H1 (cell line): ENCODE measurements around the gene CNIH4. TPM values are rescaled to one million over a fixed set of nuclear protein-coding genes. Genes with fewer than 3 reads are reported as not detected.

Source experiments
- CTCF ChIA-PET: fragments of 300-600 bp; sonication (Branson Sonifier 250); formaldehyde crosslinking; loops from one replicate; lab custom pipeline; 2021; ENCODE audit not compliant: partially characterized antibody; lab: Charles Lee
- POLR2A ChIA-PET: fragments of 300-600 bp; sonication (Branson Sonifier 250); formaldehyde crosslinking; loops from one replicate; lab custom pipeline; 2021; ENCODE audit warnings: inconsistent platforms; ENCODE audit not compliant: partially characterized antibody; lab: Charles Lee
- DNase-seq, 2 experiments: peaks; one replicate each; pipeline versions ENCODE4 v3.0.0 to v3.0.0-alpha.2; 2010 to 2022; ENCODE audit warnings: low spot score in 2 of 2, low read depth in 1 of 2, mixed read lengths in 1 of 2
- FAIRE-seq: peaks from 2 replicates; lab custom pipeline; 2011; peaks lifted over from hg19 to GRCh38; lab: Jason Lieb, UNC
- H2AFZ ChIP-seq: 2 replicates; pipeline ENCODE4 v1.8.1; 2012; ENCODE audit warnings: low read length, inconsistent platforms
- H2AK5ac ChIP-seq: 2 replicates; pipeline ENCODE4 v1.6.1; 2013; ENCODE audit warnings: low read depth, low read length
- H2BK120ac ChIP-seq: replicated peaks from 2 replicates; pipeline ENCODE3; 2013; ENCODE audit warnings: low read depth, low read length, inconsistent platforms
- H2BK12ac ChIP-seq: 2 replicates; pipeline ENCODE4 v1.6.1; 2013; ENCODE audit warnings: low read depth, low read length
- H2BK15ac ChIP-seq: 2 replicates; pipeline ENCODE4 v1.6.1; 2013; ENCODE audit warnings: low read length
- H2BK20ac ChIP-seq: 2 replicates; pipeline ENCODE4 v1.6.1; 2013; ENCODE audit warnings: low read length
- H2BK5ac ChIP-seq: 2 replicates; pipeline ENCODE4 v1.6.1; 2013; ENCODE audit warnings: low read depth, low read length
- H3K14ac ChIP-seq: 2 replicates; pipeline ENCODE4 v1.6.1; 2013; ENCODE audit warnings: inconsistent platforms; ENCODE audit not compliant: insufficient read length
- H3K18ac ChIP-seq: 2 replicates; pipeline ENCODE4 v1.6.1; 2013; ENCODE audit warnings: low read length; ENCODE audit errors: extremely low read depth
- H3K23ac ChIP-seq: 2 replicates; pipeline ENCODE4 v1.6.1; 2013; ENCODE audit warnings: inconsistent platforms; ENCODE audit not compliant: insufficient read length
- H3K23me2 ChIP-seq: 2 replicates; pipeline ENCODE4 v1.6.1; 2013; ENCODE audit warnings: low read depth, low read length
- H3K27ac ChIP-seq: 2 replicates; pipeline ENCODE4 v1.6.1; 2011; ENCODE audit warnings: low read depth, low read length, inconsistent platforms
- H3K27me3 ChIP-seq, 4 experiments: replicated peaks in 1 of 4; 1 replicate in 1 of 4; 2 replicates in 3 of 4; pipeline versions ENCODE4 v1.6.1 to v1.8.1; 2011 to 2013; ENCODE audit warnings: low read length in 3 of 4, mild to moderate bottlenecking in 3 of 4, inconsistent platforms in 2 of 4, mixed read lengths in 2 of 4, moderate library complexity in 1 of 4; ENCODE audit not compliant: control insufficient read depth in 3 of 4, insufficient read depth in 3 of 4; ENCODE audit errors: extremely low read depth in 1 of 4
- H3K36me3 ChIP-seq, 4 experiments: 2 replicates each; pipeline versions ENCODE4 v1.6.1 to v1.8.1; 2011 to 2013; ENCODE audit warnings: mild to moderate bottlenecking in 4 of 4, low read length in 3 of 4, moderate library complexity in 2 of 4, control low read depth in 1 of 4, inconsistent platforms in 1 of 4; ENCODE audit not compliant: insufficient read depth in 4 of 4, control insufficient read depth in 2 of 4
- H3K4ac ChIP-seq: replicated peaks from 2 replicates; pipeline ENCODE3; 2013; ENCODE audit warnings: low read length, low read depth, mixed read lengths, inconsistent platforms; ENCODE audit not compliant: insufficient read length
- H3K4me1 ChIP-seq, 4 experiments: replicated peaks in 1 of 4; 1 replicate in 1 of 4; 2 replicates in 3 of 4; pipeline versions ENCODE4 v1.6.1 to v1.8.1; 2011 to 2013; ENCODE audit warnings: low read length in 3 of 4, inconsistent platforms in 2 of 4, mixed read lengths in 1 of 4; ENCODE audit not compliant: insufficient read depth in 4 of 4, control insufficient read depth in 3 of 4
- H3K4me2 ChIP-seq, 2 experiments: 2 replicates each; pipeline versions ENCODE4 v1.6.1 to v1.8.1; 2011 to 2013; ENCODE audit warnings: low read depth in 2 of 2, low read length in 2 of 2, control low read depth in 1 of 2, inconsistent platforms in 1 of 2, mild to moderate bottlenecking in 1 of 2; ENCODE audit not compliant: insufficient read depth in 1 of 2
- H3K4me3 ChIP-seq, 4 experiments: fragments of 200-600, 300-600 bp in 1 of 4; sonication (generic), shearing (Covaris generic), sonication (Bioruptor Twin) in 1 of 4; 2 replicates each; pipeline versions ENCODE4 v1.5.1 to v1.8.1; 2011 to 2016; ENCODE audit warnings: low read length in 4 of 4, low read depth in 3 of 4, control low read depth in 2 of 4, inconsistent platforms in 2 of 4, mild to moderate bottlenecking in 2 of 4, mixed read lengths in 1 of 4, moderate library complexity in 1 of 4; ENCODE audit not compliant: insufficient read depth in 2 of 4; ENCODE audit errors: extremely low read depth in 1 of 4
- H3K56ac ChIP-seq: replicated peaks from 2 replicates; pipeline ENCODE3; 2013; ENCODE audit warnings: low read depth, mild to moderate bottlenecking, mixed read lengths, low read length, inconsistent platforms; ENCODE audit not compliant: insufficient read length
- H3K79me1 ChIP-seq: 2 replicates; pipeline ENCODE4 v1.6.1; 2013; ENCODE audit warnings: low read depth, low read length, control low read depth
- H3K79me2 ChIP-seq, 2 experiments: 2 replicates each; pipeline versions ENCODE4 v1.6.1 to v1.8.1; 2012 to 2013; ENCODE audit warnings: low read length in 2 of 2, mild to moderate bottlenecking in 2 of 2, inconsistent platforms in 1 of 2; ENCODE audit not compliant: insufficient read depth in 2 of 2, control insufficient read depth in 1 of 2
- H3K9ac ChIP-seq, 4 experiments: replicated peaks in 1 of 4; 1 replicate in 1 of 4; 2 replicates in 3 of 4; pipeline versions ENCODE4 v1.6.1 to v1.8.1; 2011 to 2013; ENCODE audit warnings: low read depth in 3 of 4, low read length in 3 of 4, control low read depth in 2 of 4, mild to moderate bottlenecking in 2 of 4, moderate library complexity in 2 of 4, inconsistent platforms in 1 of 4; ENCODE audit errors: extremely low read depth in 1 of 4
- H3K9me3 ChIP-seq, 2 experiments: 2 replicates each; pipeline versions ENCODE4 v1.6.1 to v1.8.1; 2012 to 2013; ENCODE audit warnings: mild to moderate bottlenecking in 2 of 2, moderate library complexity in 2 of 2, control low read depth in 1 of 2, inconsistent platforms in 1 of 2, low read depth in 1 of 2, low read length in 1 of 2, mixed read lengths in 1 of 2; ENCODE audit not compliant: insufficient read depth in 2 of 2
- H4K20me1 ChIP-seq, 2 experiments: replicated peaks in 1 of 2; 2 replicates each; pipeline versions ENCODE3 to v1.8.1; 2011 to 2013; ENCODE audit warnings: inconsistent platforms in 2 of 2, low read length in 2 of 2, mild to moderate bottlenecking in 1 of 2; ENCODE audit not compliant: insufficient read depth in 2 of 2, control insufficient read depth in 1 of 2
- H4K5ac ChIP-seq: 2 replicates; pipeline ENCODE4 v1.6.1; 2013; ENCODE audit warnings: low read length, low read depth, mixed read lengths, inconsistent platforms; ENCODE audit not compliant: insufficient read length
- H4K8ac ChIP-seq: 2 replicates; pipeline ENCODE4 v1.8.0; 2013; ENCODE audit warnings: mild to moderate bottlenecking, moderate library complexity, low read length, inconsistent platforms; ENCODE audit not compliant: insufficient read depth; ENCODE audit errors: extremely low read depth
- H4K91ac ChIP-seq: replicated peaks from 2 replicates; pipeline ENCODE3; 2013; ENCODE audit warnings: low read length, mixed read lengths, inconsistent platforms; ENCODE audit not compliant: insufficient read length
- BCL11A ChIP-seq, 2 experiments: IDR thresholded peaks; one replicate each; pipeline ENCODE4 v1.6.1; 2011; ENCODE audit warnings: low read depth in 2 of 2, low read length in 2 of 2, mild to moderate bottlenecking in 2 of 2
- CHD2 ChIP-seq: IDR thresholded peaks from 2 replicates; pipeline ENCODE4 v1.6.1; 2012; ENCODE audit warnings: low read length, improper control_type of control experiment
- JUND ChIP-seq: IDR thresholded peaks from 2 replicates; pipeline ENCODE4 v1.6.1; 2011; ENCODE audit warnings: mild to moderate bottlenecking, improper control_type of control experiment, low read length
- SAP30 ChIP-seq: fragments of 300-600 bp; sonication (generic); IDR thresholded peaks from 2 replicates; pipeline ENCODE4 v1.7.1; 2012; ENCODE audit warnings: low read length, moderate library complexity, mild to moderate bottlenecking, inconsistent platforms; ENCODE audit not compliant: insufficient read depth, insufficient replicate concordance
- SUZ12 ChIP-seq: fragments of 200-600 bp; sonication (generic); IDR thresholded peaks from 2 replicates; pipeline ENCODE4 v1.6.1; 2012; ENCODE audit warnings: mild to moderate bottlenecking, inconsistent platforms, low read length, moderate library complexity, mixed read lengths
- TAF1 ChIP-seq: IDR thresholded peaks from 2 replicates; pipeline ENCODE4 v1.6.1; 2011; ENCODE audit warnings: mild to moderate bottlenecking, low read depth, low read length
- TBP ChIP-seq: IDR thresholded peaks from 2 replicates; pipeline ENCODE4 v1.6.1; 2011; ENCODE audit warnings: low read depth, low read length, improper control_type of control experiment
- WGBS, 2 experiments: shearing (Covaris generic) in 1 of 2; methylation state at CpG; one replicate each; pipeline versions ENCODE4 v1.1.6 to v1.1.7; 2013 to 2015; ENCODE audit warnings: low lambda C conversion rate in 2 of 2, mixed read lengths in 2 of 2, inconsistent platforms in 1 of 2, low coverage in 1 of 2, missing lambda C conversion rate in 1 of 2; ENCODE audit not compliant: insufficient replicate concordance in 2 of 2, insufficient coverage in 1 of 2, insufficient read length in 1 of 2; ENCODE audit errors: extremely low coverage in 1 of 2, missing lambda C conversion rate in 1 of 2; 5-methylcytosine and 5-hydroxymethylcytosine counted together
- polyA plus RNA-seq, 7 experiments: library from polyadenylated mRNA; depleted of rRNA in 3 of 7; stranded (reverse) in 5 of 7; unstranded in 2 of 7; fragments of >200 nt in 5 of 7; fragments of 200-250 nt in 2 of 7; gene quantifications; 1 replicate in 5 of 7; 2 replicates in 1 of 7; 4 replicates in 1 of 7; pipeline versions ENCODE4 v1.2.1 to v1.2.3, GENCODE V29; 2011 to 2013; ENCODE audit warnings: missing spikeins in 2 of 7, mixed read lengths in 2 of 7
- total RNA-seq: library from RNA; stranded (reverse); fragmentation: NEBNext Ultra II Directional; extraction: Animal tissue kit (Norgen Biotek cat#: 25700); gene quantifications from 2 replicates; pipeline ENCODE4 v1.2.1, GENCODE V29; 2021

Gene CNIH4
- total and polyA plus RNA-seq, 2 of the 8 experiments (the other 6 are each of a cell fraction or from before 2014, with no cell fraction given): 76.2 to 151 TPM

DNA sequence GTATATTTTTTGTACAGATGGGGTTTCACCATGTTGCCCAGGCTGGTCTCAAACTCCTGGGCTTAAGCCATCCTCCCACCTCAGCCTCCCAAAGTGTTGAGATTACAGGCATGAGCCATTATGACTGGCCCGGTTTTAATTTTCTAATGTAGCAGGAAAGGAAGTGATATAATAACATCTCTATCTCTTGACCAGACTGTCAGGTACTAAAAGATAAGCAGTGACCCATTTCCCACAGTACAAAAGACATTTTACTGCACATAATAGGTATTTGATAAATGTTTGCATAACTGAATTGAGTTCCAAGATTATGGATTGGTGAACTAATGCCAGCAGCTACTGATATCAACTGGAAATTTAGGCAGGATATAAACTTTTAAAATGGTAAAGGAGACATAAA, 30.7 kb upstream of the CNIH4 start:
- peaks cover 17 to 67% of the 10 kb centered on the region in 2 experiments for H3K79me2 ChIP-seq
- CTCF ChIA-PET: no interaction called here

More for the DNA sequence above, 30.7 kb upstream of the CNIH4 start:
- no peak overlapping the region for H2BK5ac ChIP-seq
- H2BK12ac ChIP-seq: no peak overlapping the region
- no peak overlapping the region for H3K4me2 ChIP-seq
- no peak overlapping the region for H3K4me3 ChIP-seq
- no peak overlapping the region for H2BK15ac ChIP-seq
- H3K79me1 ChIP-seq: 0 out of 2 replicates have a peak, but pooled peaks cover 3% of the 10 kb centered on the region
- H3K56ac ChIP-seq: no peak overlapping the region
- 93% methylated on average over 1 of the region's 1 CpG; no CpG with 5 or more reads in 1 of the 2 experiments for whole genome bisulfite sequencing, 2 experiments
- H3K9ac ChIP-seq: no peak overlapping the region
- H2BK20ac ChIP-seq: no peak overlapping the region
- no peak overlapping the region for H4K5ac ChIP-seq
- H3K27me3 ChIP-seq: no peaks in the 10 kb centered on the region
- H3K27ac ChIP-seq: no peak overlapping the region
- H3K4ac ChIP-seq: no peak overlapping the region
- peaks cover 6% of the 10 kb centered on the region for H3K23me2 ChIP-seq
- no peak overlapping the region for H4K8ac ChIP-seq
- H3K36me3 ChIP-seq: peaks cover 0 to 10% (median 2%) of the 10 kb centered on the region in 4 experiments; a peak in 5 of 8 replicates
- H4K91ac ChIP-seq: no peak overlapping the region
- H3K23ac ChIP-seq: no peak overlapping the region
- no peaks in the 10 kb centered on the region; a peak in 2 of 7 replicates for H3K4me1 ChIP-seq
- H3K9me3 ChIP-seq: no peaks in the 10 kb centered on the region
- DNase-seq (no peak), FAIRE-seq (no peak)
- no peak overlapping the region for H3K14ac ChIP-seq
- H3K18ac ChIP-seq: no peak overlapping the region
- POLR2A ChIA-PET: no interaction called here
- no peak overlapping the region for H2AFZ ChIP-seq
- H2BK120ac ChIP-seq: no peak overlapping the region
- TF ChIP-seq TBP (no peak), TAF1 (no peak), SAP30 (no peak), JUND (no peak), CHD2 (no peak), BCL11A (IDR thresholded peaks at IDR 0.05; ENCODE audit: low read depth in 2 of 2, low read length in 2 of 2) (no peak), SUZ12 (no peak)
- no peak overlapping the region for H2AK5ac ChIP-seq
- peaks cover 0 to 3% of the 10 kb centered on the region in 2 experiments for H4K20me1 ChIP-seq
